ENCODE data around the gene EMC8. TPM values are rescaled to one million over a fixed set of nuclear protein-coding genes. Genes with fewer than 3 reads are reported as not detected.

The EMC8 gene
- polyA plus RNA-seq, 1 donor (not counting 4 experiments of a cell fraction or from before 2014, with no cell fraction given): 38.5 TPM

GRCh38 chr16:85781695-85782370, 17.5 kb downstream of the EMC8 start:
- no peak for DNase-seq (ENCODE audit: low read depth, low spot score)
- peaks cover 14% of the 10 kb centered on the region for H4K20me1 ChIP-seq (ENCODE audit: control insufficient read depth, extremely low read depth, insufficient read depth, low read length)
- H3K27ac ChIP-seq (ENCODE audit: control insufficient read depth, insufficient read depth, low read length): no peak overlapping the region
- peaks cover 14% of the 10 kb centered on the region for H3K4me1 ChIP-seq (ENCODE audit: control insufficient read depth, extremely low read depth, insufficient read depth, low read length)
- no peak overlapping the region for H3K4me2 ChIP-seq (ENCODE audit: control insufficient read depth, extremely low read depth, insufficient read depth, low read depth, low read length)
- FAIRE-seq: no peak
- H3K79me2 ChIP-seq (ENCODE audit: control insufficient read depth, insufficient read depth, low read length): peaks cover 39% of the 10 kb centered on the region
- H3K27me3 ChIP-seq (ENCODE audit: control insufficient read depth, extremely low read depth, insufficient read depth, low read length): no peaks in the 10 kb centered on the region
- no peak overlapping the region for H2AFZ ChIP-seq (ENCODE audit: control insufficient read depth, low read length)
- no peaks in the 10 kb centered on the region for H3K9me3 ChIP-seq (ENCODE audit: control insufficient read depth, low read depth, low read length)
- TF ChIP-seq CTCF (optimal IDR thresholded peaks at IDR 0.05 in 1 of 3, IDR thresholded peaks at IDR 0.05 in 1 of 3, conservative IDR thresholded peaks at IDR 0.05 in 1 of 3; ENCODE audit: extremely low read depth in 1 of 3, insufficient read depth in 2 of 3, low read length in 3 of 3) (no peak), EZH2 (IDR thresholded peaks at IDR 0.05; ENCODE audit: low read length) (no peak)
- dilution Hi-C loops (cut with MboI; ENCODE audit: extremely low pct_ligation_motif_present, low sequenced_read_pairs): no loop called here
- no peak overlapping the region for H3K4me3 ChIP-seq (ENCODE audit: control insufficient read depth in 2 of 3, extremely low read depth in 1 of 3, insufficient read depth in 2 of 3, low read depth in 1 of 3, low read length in 3 of 3)
- H3K9me1 ChIP-seq (ENCODE audit: control insufficient read depth, extremely low read depth, insufficient read depth, low read length): peaks cover 7% of the 10 kb centered on the region
- no peak overlapping the region for H3K9ac ChIP-seq (ENCODE audit: control insufficient read depth, extremely low read depth, insufficient read depth, low read length)
- peaks cover 43 to 51% of the 10 kb centered on the region in 2 experiments for H3K36me3 ChIP-seq (ENCODE audit: control insufficient read depth in 2 of 2, extremely low read depth in 1 of 2, insufficient read depth in 2 of 2, low read length in 2 of 2)

DNA sequence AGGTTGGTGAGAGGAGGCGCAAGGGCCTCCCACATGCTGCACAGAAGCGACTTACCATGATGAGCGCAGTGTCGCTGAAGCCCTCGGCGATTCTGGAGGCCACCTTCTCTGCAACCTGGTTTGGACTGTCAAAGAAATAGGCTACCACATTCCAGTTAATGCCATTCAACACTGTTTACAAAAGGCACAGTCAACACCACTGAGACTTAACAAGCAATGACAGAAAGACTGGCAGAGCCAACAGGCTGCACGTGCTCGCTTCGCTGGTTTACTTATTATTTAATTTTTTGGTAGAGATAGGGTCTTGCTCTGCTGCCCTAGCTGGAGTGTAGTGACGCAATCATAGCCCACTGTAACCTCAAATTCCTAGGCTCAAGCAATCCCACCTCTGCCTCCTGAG, 18.2 kb downstream of the EMC8 start:
- peaks cover 33% of the 10 kb centered on the region for H3K79me2 ChIP-seq (ENCODE audit: control insufficient read depth, insufficient read depth, low read length)
- no peak overlapping the region for H3K4me2 ChIP-seq (ENCODE audit: control insufficient read depth, extremely low read depth, insufficient read depth, low read depth, low read length)
- H3K9ac ChIP-seq (ENCODE audit: control insufficient read depth, extremely low read depth, insufficient read depth, low read length): no peak overlapping the region
- peaks cover 38 to 44% of the 10 kb centered on the region in 2 experiments for H3K36me3 ChIP-seq (ENCODE audit: control insufficient read depth in 2 of 2, extremely low read depth in 1 of 2, insufficient read depth in 2 of 2, low read length in 2 of 2)
- H3K4me3 ChIP-seq (ENCODE audit: control insufficient read depth in 2 of 3, extremely low read depth in 1 of 3, insufficient read depth in 2 of 3, low read depth in 1 of 3, low read length in 3 of 3): no peak overlapping the region
- H3K27me3 ChIP-seq (ENCODE audit: control insufficient read depth, extremely low read depth, insufficient read depth, low read length): no peaks in the 10 kb centered on the region
- no peak overlapping the region for H2AFZ ChIP-seq (ENCODE audit: control insufficient read depth, low read length)
- FAIRE-seq (no peak), DNase-seq (ENCODE audit: low read depth, low spot score) (no peak)
- no peaks in the 10 kb centered on the region for H3K9me3 ChIP-seq (ENCODE audit: control insufficient read depth, low read depth, low read length)
- no peak overlapping the region for H3K27ac ChIP-seq (ENCODE audit: control insufficient read depth, insufficient read depth, low read length)
- dilution Hi-C loops (cut with MboI; ENCODE audit: extremely low pct_ligation_motif_present, low sequenced_read_pairs): no loop called here
- H3K9me1 ChIP-seq (ENCODE audit: control insufficient read depth, extremely low read depth, insufficient read depth, low read length): peaks cover 7% of the 10 kb centered on the region
- peaks cover 13% of the 10 kb centered on the region for H4K20me1 ChIP-seq (ENCODE audit: control insufficient read depth, extremely low read depth, insufficient read depth, low read length)
- peaks cover 14% of the 10 kb centered on the region for H3K4me1 ChIP-seq (ENCODE audit: control insufficient read depth, extremely low read depth, insufficient read depth, low read length)
- no peak for TF ChIP-seq CTCF (optimal IDR thresholded peaks at IDR 0.05 in 1 of 3, IDR thresholded peaks at IDR 0.05 in 1 of 3, conservative IDR thresholded peaks at IDR 0.05 in 1 of 3; ENCODE audit: extremely low read depth in 1 of 3, insufficient read depth in 2 of 3, low read length in 3 of 3)
